Mesendoderm (in vitro differentiated cells): ENCODE data around the gene CLN5.

Source experiments
- DNase-seq: peaks from one replicate; pipeline ENCODE4 v3.0.0; 2013
- H2AK5ac ChIP-seq: 2 replicates; pipeline ENCODE4 v1.6.1; 2013; ENCODE audit warnings: low read length, inconsistent platforms
- H2BK120ac ChIP-seq: 2 replicates; pipeline ENCODE4 v1.6.1; 2013; ENCODE audit warnings: low read depth, mild to moderate bottlenecking, low read length, moderate library complexity, mixed read lengths
- H2BK15ac ChIP-seq: replicated peaks from 2 replicates; pipeline ENCODE4 v1.6.1; 2013; ENCODE audit warnings: low read depth, mild to moderate bottlenecking, moderate library complexity
- H2BK5ac ChIP-seq: 2 replicates; pipeline ENCODE4 v1.6.1; 2013; ENCODE audit warnings: low read length, inconsistent platforms
- H3K18ac ChIP-seq: 2 replicates; pipeline ENCODE4 v1.6.1; 2013; ENCODE audit warnings: mild to moderate bottlenecking, low read length, mixed read lengths
- H3K23ac ChIP-seq: one replicate; pipeline ENCODE4 v1.6.1; 2013; ENCODE audit warnings: low read length
- H3K27ac ChIP-seq: 2 replicates; pipeline ENCODE4 v1.5.1; 2013; ENCODE audit warnings: low read depth, mild to moderate bottlenecking, inconsistent platforms, low read length, moderate library complexity
- H3K27me3 ChIP-seq: 2 replicates; pipeline ENCODE4 v1.6.1; 2013; ENCODE audit warnings: low read length, control low read depth, mild to moderate bottlenecking, inconsistent platforms; ENCODE audit not compliant: insufficient read depth, poor library complexity
- H3K36me3 ChIP-seq: 2 replicates; pipeline ENCODE4 v1.6.1; 2013; ENCODE audit warnings: low read length, inconsistent platforms; ENCODE audit not compliant: control insufficient read depth, insufficient read depth
- H3K4ac ChIP-seq: one replicate; pipeline ENCODE4 v1.6.1; 2013; ENCODE audit warnings: low read depth, mild to moderate bottlenecking, low read length, moderate library complexity
- H3K4me1 ChIP-seq: 2 replicates; pipeline ENCODE4 v1.6.1; 2013; ENCODE audit warnings: low read depth, low read length, inconsistent platforms; ENCODE audit not compliant: control insufficient read depth
- H3K4me2 ChIP-seq: 2 replicates; pipeline ENCODE4 v1.6.1; 2013; ENCODE audit warnings: low read length
- H3K4me3 ChIP-seq: 2 replicates; pipeline ENCODE4 v1.5.1; 2013; ENCODE audit warnings: mild to moderate bottlenecking, low read length
- H3K56ac ChIP-seq: one replicate; pipeline ENCODE4 v1.6.1; 2013; ENCODE audit warnings: low read length
- H3K79me1 ChIP-seq: 2 replicates; pipeline ENCODE4 v1.6.1; 2013; ENCODE audit warnings: low read length, inconsistent platforms
- H3K79me2 ChIP-seq: 2 replicates; pipeline ENCODE4 v1.6.1; 2013; ENCODE audit warnings: mild to moderate bottlenecking, low read length; ENCODE audit not compliant: control insufficient read depth, insufficient read depth
- H3K9ac ChIP-seq: 2 replicates; pipeline ENCODE4 v1.6.1; 2013; ENCODE audit warnings: low read length, inconsistent platforms
- H4K5ac ChIP-seq: one replicate; pipeline ENCODE4 v1.6.1; 2013; ENCODE audit warnings: low read length
- H4K8ac ChIP-seq: one replicate; pipeline ENCODE4 v1.6.1; 2013; ENCODE audit warnings: low read depth, mild to moderate bottlenecking, control low read depth, low read length, moderate library complexity
- WGBS: extraction: QIAGEN DNeasy Blood & Tissue Kit; methylation state at CpG from one replicate; pipeline ENCODE4 v1.1.7; 2013; ENCODE audit warnings: low lambda C conversion rate, missing lambda C conversion rate; ENCODE audit not compliant: insufficient coverage; ENCODE audit errors: extremely low coverage; 5-methylcytosine and 5-hydroxymethylcytosine counted together

Gene CLN5

GRCh38 chr13:76950101-76950500 lies 41.8 kb upstream of the CLN5 start:
- no peak overlapping the region for H3K18ac ChIP-seq
- H2AK5ac ChIP-seq, result no peak overlapping the region
- no peak overlapping the region for H2BK120ac ChIP-seq
- no peak overlapping the region for H3K4ac ChIP-seq
- no peak overlapping the region for H4K8ac ChIP-seq
- no peak overlapping the region for H4K5ac ChIP-seq
- no peaks in the 10 kb centered on the region for H3K27me3 ChIP-seq
- no CpG with 5 or more reads among the region's 2 CpGs for WGBS
- DNase-seq, result no peak
- no peak overlapping the region for H2BK15ac ChIP-seq
- no peaks in the 10 kb centered on the region for H3K79me2 ChIP-seq
- no peak overlapping the region for H3K9ac ChIP-seq
- no peak overlapping the region for H3K27ac ChIP-seq
- H3K36me3 ChIP-seq, result no peaks in the 10 kb centered on the region
- H3K4me3 ChIP-seq, result no peak overlapping the region
- no peak overlapping the region for H3K4me2 ChIP-seq
- no peak overlapping the region for H3K56ac ChIP-seq
- no peak overlapping the region for H2BK5ac ChIP-seq
- H3K23ac ChIP-seq, result no peak overlapping the region
- H3K79me1 ChIP-seq, result no peaks in the 10 kb centered on the region
- H3K4me1 ChIP-seq, result no peaks in the 10 kb centered on the region

GRCh38 chr13:76953968-76954367 lies 37.9 kb upstream of the CLN5 start:
- no peaks in the 10 kb centered on the region for H3K4me1 ChIP-seq
- H2BK5ac ChIP-seq, result no peak overlapping the region
- no peak overlapping the region for H3K18ac ChIP-seq
- no peak for DNase-seq
- no peak overlapping the region for H2AK5ac ChIP-seq
- H2BK120ac ChIP-seq, result no peak overlapping the region
- H3K79me1 ChIP-seq, result no peaks in the 10 kb centered on the region
- H3K27ac ChIP-seq, result no peak overlapping the region
- H4K5ac ChIP-seq, result no peak overlapping the region
- WGBS, result no CpG with 5 or more reads among the region's 3 CpGs
- no peak overlapping the region for H3K4ac ChIP-seq
- H3K36me3 ChIP-seq, result no peaks in the 10 kb centered on the region
- H2BK15ac ChIP-seq, result no peak overlapping the region
- H3K56ac ChIP-seq, result no peak overlapping the region
- no peaks in the 10 kb centered on the region for H3K79me2 ChIP-seq
- no peak overlapping the region for H3K9ac ChIP-seq
- no peak overlapping the region for H3K4me2 ChIP-seq
- no peak overlapping the region for H4K8ac ChIP-seq
- H3K4me3 ChIP-seq, result no peak overlapping the region
- no peak overlapping the region for H3K23ac ChIP-seq
- no peaks in the 10 kb centered on the region for H3K27me3 ChIP-seq

GRCh38 chr13:76954538-76954937 lies 37.3 kb upstream of the CLN5 start:
- Histone ChIP-seq H3K18ac (no peak overlapping the region), H2BK120ac (no peak overlapping the region), H3K4me3 (no peak overlapping the region), H3K79me1 (no peaks in the 10 kb centered on the region), H3K4ac (no peak overlapping the region), H3K4me2 (no peak overlapping the region), H2BK5ac (no peak overlapping the region), H3K79me2 (no peaks in the 10 kb centered on the region), H3K4me1 (no peaks in the 10 kb centered on the region), H2BK15ac (no peak overlapping the region), H3K56ac (no peak overlapping the region), H3K23ac (no peak overlapping the region), H4K8ac (no peak overlapping the region), H2AK5ac (no peak overlapping the region), H3K36me3 (no peaks in the 10 kb centered on the region), H3K27me3 (no peaks in the 10 kb centered on the region), H3K9ac (no peak overlapping the region), H4K5ac (no peak overlapping the region), H3K27ac (no peak overlapping the region)
- no CpG with 5 or more reads among the region's 6 CpGs for WGBS
- peak; percentile 21 for DNase-seq

GRCh38 chr13:76955193-76955592 lies 36.7 kb upstream of the CLN5 start:
- Histone ChIP-seq H2BK120ac (no peak overlapping the region), H3K9ac (no peak overlapping the region), H3K4me2 (no peak overlapping the region), H4K8ac (no peak overlapping the region), H3K27me3 (no peaks in the 10 kb centered on the region), H3K79me1 (no peaks in the 10 kb centered on the region), H3K27ac (no peak overlapping the region), H2BK15ac (no peak overlapping the region), H3K18ac (no peak overlapping the region), H3K4me3 (no peak overlapping the region), H4K5ac (no peak overlapping the region), H3K23ac (no peak overlapping the region), H2AK5ac (no peak overlapping the region), H3K36me3 (no peaks in the 10 kb centered on the region), H3K56ac (no peak overlapping the region), H3K4me1 (no peaks in the 10 kb centered on the region), H3K79me2 (no peaks in the 10 kb centered on the region), H3K4ac (no peak overlapping the region), H2BK5ac (no peak overlapping the region)
- WGBS, result no CpG with 5 or more reads among the region's 4 CpGs
- no peak for DNase-seq

GRCh38 chr13:76955661-76956060 lies 36.2 kb upstream of the CLN5 start:
- no peak overlapping the region for H4K8ac ChIP-seq
- WGBS, result no CpG with 5 or more reads among the region's 5 CpGs
- DNase-seq, result no peak

GRCh38 chr13:76958841-76959432 lies 32.9 kb upstream of the CLN5 start:
- Histone ChIP-seq H3K4me1 (no peaks in the 10 kb centered on the region), H3K27ac (no peak overlapping the region), H4K8ac (no peak overlapping the region), H3K4ac (no peak overlapping the region), H2BK5ac (no peak overlapping the region), H3K4me2 (no peak overlapping the region), H3K23ac (no peak overlapping the region), H2BK15ac (no peak overlapping the region), H3K56ac (no peak overlapping the region), H3K9ac (no peak overlapping the region), H3K79me1 (no peaks in the 10 kb centered on the region), H3K18ac (no peak overlapping the region), H4K5ac (no peak overlapping the region), H3K4me3 (no peak overlapping the region), H2AK5ac (no peak overlapping the region), H2BK120ac (no peak overlapping the region), H3K36me3 (no peaks in the 10 kb centered on the region), H3K79me2 (no peaks in the 10 kb centered on the region), H3K27me3 (no peaks in the 10 kb centered on the region)
- WGBS, result no CpG with 5 or more reads among the region's 4 CpGs
- no peak for DNase-seq

More at GRCh38 chr13:76955661-76956060, 36.2 kb upstream of the CLN5 start:
- H3K27me3 ChIP-seq, result no peaks in the 10 kb centered on the region
- no peaks in the 10 kb centered on the region for H3K36me3 ChIP-seq
- no peak overlapping the region for H3K27ac ChIP-seq
- H2BK5ac ChIP-seq, result no peak overlapping the region
- H2AK5ac ChIP-seq, result no peak overlapping the region
- no peak overlapping the region for H3K56ac ChIP-seq
- H3K4ac ChIP-seq, result no peak overlapping the region
- no peak overlapping the region for H3K4me3 ChIP-seq
- no peak overlapping the region for H2BK15ac ChIP-seq
- no peaks in the 10 kb centered on the region for H3K4me1 ChIP-seq
- no peak overlapping the region for H3K9ac ChIP-seq
- no peaks in the 10 kb centered on the region for H3K79me1 ChIP-seq
- H3K18ac ChIP-seq, result no peak overlapping the region
- H3K79me2 ChIP-seq, result no peaks in the 10 kb centered on the region
- no peak overlapping the region for H4K5ac ChIP-seq
- no peak overlapping the region for H3K23ac ChIP-seq
- no peak overlapping the region for H3K4me2 ChIP-seq
- no peak overlapping the region for H2BK120ac ChIP-seq
